GM12878 (cell line): ENCODE results near the gene PAF1. TPM values are rescaled to one million over a fixed set of nuclear protein-coding genes. Genes with fewer than 3 reads are reported as not detected.

Experiments used
- ATAC-seq: fragments of 200-7000 bp; cut with Tn5 transposase; 3 replicates; pipeline ENCODE4 v1.9.1; 2020; ENCODE audit warnings: mild to moderate bottlenecking, moderate library complexity
- BruUV-seq: library from RNA; stranded (reverse); fragments of 400-500 nt; replicated peaks from 2 replicates; lab custom pipeline; 2021; lab: Mats Ljungman, UMichigan
- CTCF ChIA-PET: fragments of 300-600 bp; sonication (Branson Sonifier 250); formaldehyde crosslinking; extraction: SDS; loops from one replicate; lab custom pipeline; 2021; ENCODE audit warnings: inconsistent platforms; lab: Yijun Ruan, JAX
- POLR2A ChIA-PET: fragments of 350-600 bp; formaldehyde crosslinking; extraction: SDS; loops from one replicate; lab custom pipeline; 2021; ENCODE audit warnings: inconsistent platforms; lab: Charles Lee
- RAD21 ChIA-PET: fragments of 300-600 bp; sonication (Branson Sonifier 250); formaldehyde crosslinking; loops from one replicate; lab custom pipeline; 2023; ENCODE audit warnings: antibody characterized with exemption; ENCODE audit not compliant: unreplicated experiment; lab: Charles Lee
- SMC1A ChIA-PET: fragments of 300-600 bp; sonication (Branson Sonifier 250); formaldehyde crosslinking; loops from one replicate; lab custom pipeline; 2023; ENCODE audit not compliant: unreplicated experiment, uncharacterized antibody; lab: Charles Lee
- DNase-seq: peaks from one replicate; pipeline ENCODE4 v3.0.0-alpha.2; 2011; ENCODE audit warnings: low read depth, low spot score
- FAIRE-seq: peaks from 3 replicates; lab custom pipeline; 2011; peaks lifted over from hg19 to GRCh38; lab: Jason Lieb, UNC
- H2AFZ ChIP-seq: 2 replicates; pipeline ENCODE4 v1.6.0; 2011; ENCODE audit warnings: low read depth, low read length, control low read depth; ENCODE audit not compliant: control insufficient read depth
- H3K27ac ChIP-seq: 2 replicates; pipeline ENCODE4 v1.5.1; 2011; ENCODE audit warnings: control low read depth; ENCODE audit not compliant: control insufficient read depth, insufficient read depth
- H3K27me3 ChIP-seq, 2 experiments: replicated peaks in 1 of 2; 2 replicates each; pipeline versions ENCODE4 v1.6.0 to v1.6.1; 2011; ENCODE audit warnings: low read length in 1 of 2; ENCODE audit not compliant: control insufficient read depth in 2 of 2, insufficient read depth in 2 of 2
- H3K36me3 ChIP-seq, 2 experiments: 2 replicates each; pipeline ENCODE4 v1.5.1; 2011; ENCODE audit warnings: low read length in 1 of 2; ENCODE audit not compliant: control insufficient read depth in 2 of 2, insufficient read depth in 2 of 2
- H3K4me1 ChIP-seq: 2 replicates; pipeline ENCODE4 v1.6.1; 2011; ENCODE audit warnings: mild to moderate bottlenecking, low read length, moderate library complexity, mixed read lengths; ENCODE audit not compliant: control insufficient read depth, insufficient read depth
- H3K4me2 ChIP-seq: 2 replicates; pipeline ENCODE4 v1.6.0; 2011; ENCODE audit warnings: control low read depth; ENCODE audit not compliant: control insufficient read depth, insufficient read depth
- H3K4me3 ChIP-seq: fragments of 200-600 bp; sonication (generic); 2 replicates; pipeline ENCODE4 v1.5.1; 2016
- H3K79me2 ChIP-seq: 2 replicates; pipeline ENCODE4 v1.6.0; 2011; ENCODE audit warnings: low read length; ENCODE audit not compliant: control insufficient read depth, insufficient read depth
- H3K9ac ChIP-seq: 2 replicates; pipeline ENCODE4 v1.8.0; 2011; ENCODE audit warnings: low read length, control low read depth, mixed read lengths; ENCODE audit not compliant: control insufficient read depth, insufficient read depth
- H3K9me3 ChIP-seq: replicated peaks from 3 replicates; pipeline ENCODE4 v1.5.1; 2011; ENCODE audit warnings: mild to moderate bottlenecking, low read length; ENCODE audit not compliant: control insufficient read depth, insufficient read depth
- H4K20me1 ChIP-seq: 2 replicates; pipeline ENCODE4 v1.6.0; 2011; ENCODE audit not compliant: control insufficient read depth, insufficient read depth
- MYC ChIP-seq: IDR thresholded peaks from 2 replicates; pipeline ENCODE4 v1.6.1; 2011; ENCODE audit warnings: mild to moderate bottlenecking, low read length, moderate library complexity, inconsistent platforms; ENCODE audit not compliant: insufficient read depth, insufficient replicate concordance, insufficient read length, severe bottlenecking
- SREBF1 ChIP-seq: IDR thresholded peaks from 2 replicates; pipeline ENCODE4 v1.6.1; 2012; ENCODE audit warnings: mild to moderate bottlenecking, low read length
- WGBS: methylation state at CpG from one replicate; pipeline ENCODE4 v1.1.6; 2016; ENCODE audit warnings: low lambda C conversion rate; ENCODE audit not compliant: insufficient replicate concordance, insufficient coverage; ENCODE audit errors: missing lambda C conversion rate; 5-methylcytosine and 5-hydroxymethylcytosine counted together
- in situ Hi-C: fragments of 300-500 bp; cut with MboI; formaldehyde crosslinking; loops from 9 replicates; pipeline ENCODE4 v1.14.3; 2018; ENCODE audit warnings: mixed read lengths
- intact Hi-C: fragments of 100-400 bp; cut with micrococcal nuclease; formaldehyde crosslinking; loops from one replicate; pipeline ENCODE4 v1.14.2; 2022; ENCODE audit not compliant: unreplicated experiment
- polyA plus RNA-seq, 11 experiments: library from polyadenylated mRNA; depleted of rRNA in 4 of 11; unstranded in 6 of 11; stranded (reverse) in 5 of 11; fragments of >200 nt; fragmentation: Nextera tagmentation in 4 of 11; fragmentation: Illumina TruSeq in 1 of 11; extraction: Ambion mirVana in 4 of 11; extraction: Trizol in 1 of 11; gene quantifications; 1 replicate in 1 of 11; 2 replicates in 10 of 11; pipeline versions ENCODE4 v1.2.1 to v1.2.3, GENCODE V29; 2011 to 2016; ENCODE audit warnings: inconsistent platforms in 2 of 11, missing spikeins in 2 of 11, low read depth in 1 of 11
- total RNA-seq, 4 experiments: library from RNA; depleted of rRNA in 3 of 4; stranded (reverse); fragments of >200 nt in 3 of 4; fragmentation: Illumina TruSeq in 1 of 4; extraction: Trizol in 1 of 4; gene quantifications; 2 replicates each; pipeline versions ENCODE4 v1.2.1 to v1.2.3, GENCODE V29; 2013 to 2021
- TF ChIP-seq, protein P1 (sequence below): fragments of 150-350 bp; IDR thresholded peaks from 2 replicates; pipeline ENCODE4 v1.6.1; 2014; ENCODE audit warnings: mild to moderate bottlenecking, low read depth, low read length
- TF ChIP-seq, protein P2 (sequence below): fragments of 450-650 bp; IDR thresholded peaks from 2 replicates; pipeline ENCODE4 v1.6.1; 2017; ENCODE audit warnings: low read depth, mild to moderate bottlenecking, moderate library complexity

PAF1 gene
- total and polyA plus RNA-seq, 10 of the 15 experiments (the other 5 are each of a cell fraction or from before 2014, with no cell fraction given), result 1.7 to 45.8 (median 39.6) TPM

DNA sequence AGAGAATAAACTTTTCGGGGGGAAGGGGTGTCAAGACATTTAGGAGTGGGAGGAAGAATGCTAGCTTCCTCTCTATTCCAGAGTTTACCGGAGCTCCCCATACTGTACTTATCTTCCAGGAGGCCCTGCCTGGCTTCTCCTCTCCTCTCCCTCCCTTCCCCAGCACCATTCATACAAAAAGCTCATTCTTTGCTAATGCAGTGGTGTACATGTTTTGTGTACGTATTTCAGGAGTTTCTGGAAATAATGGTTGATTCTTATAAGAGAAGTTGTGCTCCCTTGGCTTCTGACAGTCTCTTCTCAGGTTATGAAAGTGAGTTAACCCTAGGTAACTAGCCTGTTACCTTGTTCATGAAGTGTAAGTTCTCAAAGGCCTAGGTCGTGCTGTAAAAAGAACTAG, 41.6 kb downstream of the PAF1 start:
- Histone ChIP-seq H3K36me3 (peaks cover 0 to 5% of the 10 kb centered on the region in 2 experiments; a peak in 1 of 4 replicates), H4K20me1 (no peaks in the 10 kb centered on the region; the same call in 1 of the 2 replicates), H3K79me2 (no peaks in the 10 kb centered on the region), H3K27ac (no peak overlapping the region), H3K4me2 (no peak overlapping the region), H3K9me3 (no peaks in the 10 kb centered on the region), H3K4me1 (peaks cover 12% of the 10 kb centered on the region), H3K4me3 (no peak overlapping the region), H3K27me3 (no peaks in the 10 kb centered on the region), H3K9ac (no peak overlapping the region), H2AFZ (no peak overlapping the region)
- in situ Hi-C loops, result no loop called here
- intact Hi-C loops, result no loop called here
- ATAC-seq, result no peak
- BruUV-seq, result no TSS peak
- DNase-seq, result no peak
- no peak for TF ChIP-seq SREBF1
- TF ChIP-seq, protein P1, sequence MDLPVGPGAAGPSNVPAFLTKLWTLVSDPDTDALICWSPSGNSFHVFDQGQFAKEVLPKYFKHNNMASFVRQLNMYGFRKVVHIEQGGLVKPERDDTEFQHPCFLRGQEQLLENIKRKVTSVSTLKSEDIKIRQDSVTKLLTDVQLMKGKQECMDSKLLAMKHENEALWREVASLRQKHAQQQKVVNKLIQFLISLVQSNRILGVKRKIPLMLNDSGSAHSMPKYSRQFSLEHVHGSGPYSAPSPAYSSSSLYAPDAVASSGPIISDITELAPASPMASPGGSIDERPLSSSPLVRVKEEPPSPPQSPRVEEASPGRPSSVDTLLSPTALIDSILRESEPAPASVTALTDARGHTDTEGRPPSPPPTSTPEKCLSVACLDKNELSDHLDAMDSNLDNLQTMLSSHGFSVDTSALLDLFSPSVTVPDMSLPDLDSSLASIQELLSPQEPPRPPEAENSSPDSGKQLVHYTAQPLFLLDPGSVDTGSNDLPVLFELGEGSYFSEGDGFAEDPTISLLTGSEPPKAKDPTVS, result no peak
- TF ChIP-seq, protein P2, sequence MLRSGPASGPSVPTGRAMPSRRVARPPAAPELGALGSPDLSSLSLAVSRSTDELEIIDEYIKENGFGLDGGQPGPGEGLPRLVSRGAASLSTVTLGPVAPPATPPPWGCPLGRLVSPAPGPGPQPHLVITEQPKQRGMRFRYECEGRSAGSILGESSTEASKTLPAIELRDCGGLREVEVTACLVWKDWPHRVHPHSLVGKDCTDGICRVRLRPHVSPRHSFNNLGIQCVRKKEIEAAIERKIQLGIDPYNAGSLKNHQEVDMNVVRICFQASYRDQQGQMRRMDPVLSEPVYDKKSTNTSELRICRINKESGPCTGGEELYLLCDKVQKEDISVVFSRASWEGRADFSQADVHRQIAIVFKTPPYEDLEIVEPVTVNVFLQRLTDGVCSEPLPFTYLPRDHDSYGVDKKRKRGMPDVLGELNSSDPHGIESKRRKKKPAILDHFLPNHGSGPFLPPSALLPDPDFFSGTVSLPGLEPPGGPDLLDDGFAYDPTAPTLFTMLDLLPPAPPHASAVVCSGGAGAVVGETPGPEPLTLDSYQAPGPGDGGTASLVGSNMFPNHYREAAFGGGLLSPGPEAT, result no peak
- TF ChIP-seq MYC, result no peak
- CTCF ChIA-PET, result interaction anchor here (2.3 kb wide), 1 partner anchor 62 kb away, joined by 6 read pairs; the partner anchor contains the start of gene PLEKHG2
- POLR2A ChIA-PET, result no interaction called here
- FAIRE-seq, result no peak
- WGBS, result 62% methylated on average over 4 of the region's 4 CpGs
- RAD21 ChIA-PET, result interaction anchor here (0.5 kb wide), 1 partner anchor 18 kb away, joined by 3 read pairs; no protein-coding TSS in a partner anchor
- SMC1A ChIA-PET, result no interaction called here
